H9 (cell line): ENCODE data around the gene FAM193A. TPM values are rescaled to one million over a fixed set of nuclear protein-coding genes. Genes with fewer than 3 reads are reported as not detected.
"Not testable (repeated sequence)": the region's sequence is repeated elsewhere in the genome, so short reads cannot be mapped to it uniquely, and the experiment has no call there.

ENCODE experiments used
- DNase-seq: peaks from one replicate; pipeline ENCODE4 v3.0.0-alpha.2; 2017
- H2AFZ ChIP-seq: one replicate; pipeline ENCODE4 v1.6.1; 2013; ENCODE audit warnings: mild to moderate bottlenecking, low read length, control low read depth, moderate library complexity
- H2AK5ac ChIP-seq: 2 replicates; pipeline ENCODE4 v1.6.1; 2013; ENCODE audit warnings: low read length, control low read depth, mixed read lengths; ENCODE audit not compliant: insufficient read length
- H2BK120ac ChIP-seq: one replicate; pipeline ENCODE4 v1.6.1; 2013; ENCODE audit warnings: low read depth, mild to moderate bottlenecking, low read length, control low read depth, inconsistent platforms; ENCODE audit not compliant: poor library complexity, severe bottlenecking
- H2BK12ac ChIP-seq: 2 replicates; pipeline ENCODE4 v1.6.1; 2013; ENCODE audit warnings: low read length, control low read depth, mixed read lengths, low read depth; ENCODE audit not compliant: insufficient read length
- H2BK15ac ChIP-seq: 2 replicates; pipeline ENCODE4 v1.6.1; 2013; ENCODE audit warnings: low read depth, low read length, control low read depth
- H2BK20ac ChIP-seq: one replicate; pipeline ENCODE4 v1.6.1; 2013; ENCODE audit warnings: low read depth, mild to moderate bottlenecking, low read length, control low read depth, inconsistent platforms; ENCODE audit not compliant: poor library complexity, severe bottlenecking
- H2BK5ac ChIP-seq: 2 replicates; pipeline ENCODE4 v1.6.1; 2013; ENCODE audit warnings: low read length, control low read depth, mixed read lengths; ENCODE audit not compliant: insufficient read length
- H3K14ac ChIP-seq: 2 replicates; pipeline ENCODE4 v1.6.1; 2013; ENCODE audit warnings: low read length, control low read depth; ENCODE audit not compliant: insufficient read depth
- H3K18ac ChIP-seq: 2 replicates; pipeline ENCODE4 v1.6.1; 2013; ENCODE audit warnings: low read depth, mild to moderate bottlenecking, mixed read lengths, low read length, control low read depth; ENCODE audit not compliant: insufficient read length
- H3K23ac ChIP-seq: 2 replicates; pipeline ENCODE4 v1.6.1; 2013; ENCODE audit warnings: low read length, control low read depth, mixed read lengths, low read depth; ENCODE audit not compliant: insufficient read length
- H3K23me2 ChIP-seq: 2 replicates; pipeline ENCODE4 v1.6.1; 2013; ENCODE audit warnings: low read depth, mild to moderate bottlenecking, mixed read lengths, low read length, control low read depth; ENCODE audit not compliant: insufficient read length, poor library complexity, severe bottlenecking
- H3K27ac ChIP-seq: 2 replicates; pipeline ENCODE4 v1.5.1; 2013; ENCODE audit warnings: low read length, control low read depth, mixed read lengths, low read depth; ENCODE audit not compliant: insufficient read length
- H3K27me3 ChIP-seq: 2 replicates; pipeline ENCODE4 v1.6.1; 2013; ENCODE audit warnings: low read length, control low read depth, inconsistent platforms; ENCODE audit not compliant: insufficient read depth
- H3K4ac ChIP-seq: 2 replicates; pipeline ENCODE4 v1.6.1; 2013; ENCODE audit warnings: low read depth, mild to moderate bottlenecking, control low read depth, inconsistent platforms, low read length, moderate library complexity
- H3K4me1 ChIP-seq: 2 replicates; pipeline ENCODE4 v1.6.1; 2013; ENCODE audit warnings: low read length, control low read depth, inconsistent platforms; ENCODE audit not compliant: insufficient read depth
- H3K4me2 ChIP-seq: 2 replicates; pipeline ENCODE4 v1.6.1; 2013; ENCODE audit warnings: low read length, control low read depth, mixed read lengths; ENCODE audit not compliant: insufficient read length, insufficient read depth
- H3K56ac ChIP-seq: 2 replicates; pipeline ENCODE4 v1.6.1; 2013; ENCODE audit warnings: low read depth, mild to moderate bottlenecking, mixed read lengths, low read length, control low read depth; ENCODE audit not compliant: insufficient read length
- H3K79me1 ChIP-seq: 2 replicates; pipeline ENCODE4 v1.6.1; 2013; ENCODE audit warnings: low read depth, mild to moderate bottlenecking, moderate library complexity, low read length, control low read depth, inconsistent platforms; ENCODE audit not compliant: insufficient read depth, poor library complexity, severe bottlenecking
- H3K79me2 ChIP-seq: 2 replicates; pipeline ENCODE4 v1.6.1; 2013; ENCODE audit warnings: low read length, control low read depth, inconsistent platforms; ENCODE audit not compliant: insufficient read depth
- H3K9ac ChIP-seq: 2 replicates; pipeline ENCODE4 v1.6.1; 2013; ENCODE audit warnings: low read length, control low read depth, mixed read lengths; ENCODE audit not compliant: insufficient read length; ENCODE audit errors: extremely low read depth
- H3K9me3 ChIP-seq: one replicate; pipeline ENCODE4 v1.6.1; 2013; ENCODE audit warnings: low read depth, low read length, inconsistent platforms; ENCODE audit not compliant: control insufficient read depth
- H3T11ph ChIP-seq: one replicate; pipeline ENCODE4 v1.6.1; 2013; ENCODE audit warnings: mild to moderate bottlenecking, low read length, control low read depth, inconsistent platforms
- H4K20me1 ChIP-seq: one replicate; pipeline ENCODE4 v1.6.1; 2013; ENCODE audit not compliant: control insufficient read depth, insufficient read length, insufficient read depth
- H4K5ac ChIP-seq: 2 replicates; pipeline ENCODE4 v1.6.1; 2013; ENCODE audit warnings: low read depth, mild to moderate bottlenecking, mixed read lengths, low read length, control low read depth; ENCODE audit not compliant: insufficient read length
- H4K8ac ChIP-seq: replicated peaks from 2 replicates; pipeline ENCODE4 v1.6.1; 2013; ENCODE audit warnings: low read length, control low read depth, mixed read lengths, low read depth; ENCODE audit not compliant: insufficient read length
- H4K91ac ChIP-seq: 2 replicates; pipeline ENCODE4 v1.6.1; 2013; ENCODE audit warnings: low read depth, mild to moderate bottlenecking, moderate library complexity, mixed read lengths, low read length, control low read depth; ENCODE audit not compliant: insufficient read length
- H3K27ac Mint-ChIP-seq, 3 experiments: 2 replicates in 2 of 3; 3 replicates in 1 of 3; pipeline ENCODE4 v1.8.0; 2020 to 2021; ENCODE audit warnings: mixed read lengths in 3 of 3, mild to moderate bottlenecking in 1 of 3, moderate library complexity in 1 of 3
- H3K27me3 Mint-ChIP-seq: 2 replicates; pipeline ENCODE4 v1.8.0; 2021; ENCODE audit warnings: low read depth, mild to moderate bottlenecking, moderate library complexity, mixed read lengths
- H3K36me3 Mint-ChIP-seq, 3 experiments: 2 replicates in 2 of 3; 3 replicates in 1 of 3; pipeline ENCODE4 v1.8.0; 2020 to 2021; ENCODE audit warnings: low read depth in 3 of 3, mixed read lengths in 3 of 3; ENCODE audit not compliant: insufficient read depth in 1 of 3
- H3K4me1 Mint-ChIP-seq, 2 experiments: 2 replicates each; pipeline ENCODE4 v1.8.0; 2020; ENCODE audit warnings: mixed read lengths in 2 of 2
- H3K4me3 Mint-ChIP-seq, 2 experiments: 2 replicates in 1 of 2; 3 replicates in 1 of 2; pipeline ENCODE4 v1.8.0; 2020 to 2021; ENCODE audit warnings: mild to moderate bottlenecking in 2 of 2, mixed read lengths in 2 of 2, moderate library complexity in 1 of 2
- H3K9me3 Mint-ChIP-seq, 2 experiments: 2 replicates in 1 of 2; 3 replicates in 1 of 2; pipeline ENCODE4 v1.8.0; 2020; ENCODE audit warnings: mild to moderate bottlenecking in 2 of 2, mixed read lengths in 2 of 2, moderate library complexity in 1 of 2
- WGBS: extraction: QIAGEN DNeasy Blood & Tissue Kit; methylation state at CpG from one replicate; pipeline ENCODE4 v1.1.7; 2013; ENCODE audit warnings: missing lambda C conversion rate, low lambda C conversion rate, mixed read lengths; ENCODE audit not compliant: insufficient read length; ENCODE audit errors: extremely low coverage; 5-methylcytosine and 5-hydroxymethylcytosine counted together
- total RNA-seq: library from RNA; stranded (reverse); gene quantifications from 2 replicates; pipeline ENCODE4 v1.2.1, GENCODE V29; 2021
- TF ChIP-seq, protein P1 (sequence below): fragments of 200-600 bp; sonication (generic); conservative IDR thresholded peaks from 3 replicates; pipeline ENCODE4 v1.8.0; 2021; ENCODE audit warnings: antibody characterized with exemption, mild to moderate bottlenecking

FAM193A gene
- total RNA-seq, 1 experiment from 2014 or later = 36.9 TPM

GRCh38 chr4:2546286-2546823 is 9.9 kb downstream of the FAM193A start:
- no peak overlapping the region for H3K56ac ChIP-seq
- no peak overlapping the region for H3K27ac Mint-ChIP-seq
- no peaks in the 10 kb centered on the region for H3K4me1 ChIP-seq
- TF ChIP-seq, protein P1, sequence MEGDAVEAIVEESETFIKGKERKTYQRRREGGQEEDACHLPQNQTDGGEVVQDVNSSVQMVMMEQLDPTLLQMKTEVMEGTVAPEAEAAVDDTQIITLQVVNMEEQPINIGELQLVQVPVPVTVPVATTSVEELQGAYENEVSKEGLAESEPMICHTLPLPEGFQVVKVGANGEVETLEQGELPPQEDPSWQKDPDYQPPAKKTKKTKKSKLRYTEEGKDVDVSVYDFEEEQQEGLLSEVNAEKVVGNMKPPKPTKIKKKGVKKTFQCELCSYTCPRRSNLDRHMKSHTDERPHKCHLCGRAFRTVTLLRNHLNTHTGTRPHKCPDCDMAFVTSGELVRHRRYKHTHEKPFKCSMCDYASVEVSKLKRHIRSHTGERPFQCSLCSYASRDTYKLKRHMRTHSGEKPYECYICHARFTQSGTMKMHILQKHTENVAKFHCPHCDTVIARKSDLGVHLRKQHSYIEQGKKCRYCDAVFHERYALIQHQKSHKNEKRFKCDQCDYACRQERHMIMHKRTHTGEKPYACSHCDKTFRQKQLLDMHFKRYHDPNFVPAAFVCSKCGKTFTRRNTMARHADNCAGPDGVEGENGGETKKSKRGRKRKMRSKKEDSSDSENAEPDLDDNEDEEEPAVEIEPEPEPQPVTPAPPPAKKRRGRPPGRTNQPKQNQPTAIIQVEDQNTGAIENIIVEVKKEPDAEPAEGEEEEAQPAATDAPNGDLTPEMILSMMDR = no peak
- no peak overlapping the region for H3K4me2 ChIP-seq
- H4K20me1 ChIP-seq = no peaks in the 10 kb centered on the region
- no peaks in the 10 kb centered on the region for H3K23me2 ChIP-seq
- no peak overlapping the region for H2BK5ac ChIP-seq
- no peak overlapping the region for H3K23ac ChIP-seq
- no peak overlapping the region for H3K4me3 Mint-ChIP-seq
- no peak overlapping the region for H2BK15ac ChIP-seq
- peaks cover 39% of the 10 kb centered on the region; the same call in 1 of the 2 replicates for H3K79me2 ChIP-seq
- peaks cover 5 to 14% (median 8%) of the 10 kb centered on the region in 3 experiments; a peak in 4 of 7 replicates for H3K36me3 Mint-ChIP-seq
- no peak overlapping the region for H3K27ac ChIP-seq
- no peak overlapping the region for H3K14ac ChIP-seq
- H3K9me3 Mint-ChIP-seq = no peaks in the 10 kb centered on the region
- H2BK120ac ChIP-seq = no peak overlapping the region
- H4K5ac ChIP-seq = no peak overlapping the region
- H2AK5ac ChIP-seq = no peak overlapping the region
- no peak overlapping the region for H4K8ac ChIP-seq
- H3K4me1 Mint-ChIP-seq = no peaks in the 10 kb centered on the region
- no peaks in the 10 kb centered on the region for H3K9me3 ChIP-seq
- H2AFZ ChIP-seq = no peak overlapping the region
- no peak overlapping the region for H2BK20ac ChIP-seq
- no peak overlapping the region for H3K18ac ChIP-seq
- H3K4ac ChIP-seq = no peak overlapping the region
- no peaks in the 10 kb centered on the region for H3K79me1 ChIP-seq
- no peak overlapping the region for H2BK12ac ChIP-seq
- no peak overlapping the region for H3K9ac ChIP-seq
- no peak for DNase-seq
- no peaks in the 10 kb centered on the region for H3K27me3 Mint-ChIP-seq
- no peak overlapping the region for H4K91ac ChIP-seq
- H3K27me3 ChIP-seq = no peaks in the 10 kb centered on the region
- H3T11ph ChIP-seq = no peak overlapping the region

- not testable (repeated sequence) for H4K91ac ChIP-seq, H3K27me3 ChIP-seq, H2BK120ac ChIP-seq, H3K9ac ChIP-seq, H3K56ac ChIP-seq, H4K5ac ChIP-seq, DNase-seq, H3K18ac ChIP-seq, H3K27ac Mint-ChIP-seq, H3K4ac ChIP-seq, H2BK15ac ChIP-seq, H3K23ac ChIP-seq, H3K27me3 Mint-ChIP-seq, H3T11ph ChIP-seq, H2AK5ac ChIP-seq, H3K4me1 Mint-ChIP-seq, H3K4me3 Mint-ChIP-seq, H3K27ac ChIP-seq, H3K4me1 ChIP-seq, H2AFZ ChIP-seq, H3K79me1 ChIP-seq, H3K9me3 ChIP-seq, H4K8ac ChIP-seq, H4K20me1 ChIP-seq, H2BK12ac ChIP-seq, H3K9me3 Mint-ChIP-seq, H2BK5ac ChIP-seq, H2BK20ac ChIP-seq, H3K23me2 ChIP-seq, H3K4me2 ChIP-seq, H3K14ac ChIP-seq
- peaks cover 38% of the 10 kb centered on the region; the same call in 1 of the 2 replicates for H3K79me2 ChIP-seq
- H3K36me3 Mint-ChIP-seq = peaks cover 5 to 17% (median 8%) of the 10 kb centered on the region in 3 experiments; a peak in 4 of 7 replicates
- no CpG with 5 or more reads among the region's 16 CpGs for WGBS
Observed at GRCh38 chr4:2546961-2547691, 10.7 kb downstream of the FAM193A start.
